Stimulated activated CD8-positive, alpha-beta memory T cell treated with anti-CD3 and anti-CD28 coated beads, Interleukin-7, amount 100 ng/mL, for 24 hours (primary cell): ENCODE measurements around the gene KLHL35.
"Not testable (repeated sequence)": the region's sequence is repeated elsewhere in the genome, so short reads cannot be mapped to it uniquely, and the experiment has no call there.

Experiments
- DNase-seq: peaks from one replicate; pipeline ENCODE4 v3.0.0-alpha.2; 2020; ENCODE audit warnings: low read depth

KLHL35 gene

DNA sequence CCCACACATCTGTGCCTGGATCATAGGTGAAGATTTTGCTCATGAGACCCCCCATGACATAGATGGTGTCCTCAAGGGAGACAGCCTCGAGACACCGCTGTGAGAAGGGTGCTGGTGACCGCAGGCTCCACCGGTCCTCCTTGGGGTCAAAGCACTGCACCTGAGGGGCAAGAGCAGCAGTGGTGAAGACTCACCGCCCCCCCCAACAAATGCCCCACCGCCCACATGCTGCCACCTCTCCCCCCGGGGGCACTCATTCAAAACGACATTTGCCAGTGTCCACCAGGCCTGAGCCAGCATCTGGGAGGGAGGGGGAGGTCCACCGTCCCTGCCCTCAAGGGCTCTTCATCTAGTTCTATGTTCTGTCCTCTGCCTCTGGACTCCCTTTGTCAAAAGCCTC is 9.3 kb downstream of the KLHL35 start:
- DNase-seq = no peak

DNA sequence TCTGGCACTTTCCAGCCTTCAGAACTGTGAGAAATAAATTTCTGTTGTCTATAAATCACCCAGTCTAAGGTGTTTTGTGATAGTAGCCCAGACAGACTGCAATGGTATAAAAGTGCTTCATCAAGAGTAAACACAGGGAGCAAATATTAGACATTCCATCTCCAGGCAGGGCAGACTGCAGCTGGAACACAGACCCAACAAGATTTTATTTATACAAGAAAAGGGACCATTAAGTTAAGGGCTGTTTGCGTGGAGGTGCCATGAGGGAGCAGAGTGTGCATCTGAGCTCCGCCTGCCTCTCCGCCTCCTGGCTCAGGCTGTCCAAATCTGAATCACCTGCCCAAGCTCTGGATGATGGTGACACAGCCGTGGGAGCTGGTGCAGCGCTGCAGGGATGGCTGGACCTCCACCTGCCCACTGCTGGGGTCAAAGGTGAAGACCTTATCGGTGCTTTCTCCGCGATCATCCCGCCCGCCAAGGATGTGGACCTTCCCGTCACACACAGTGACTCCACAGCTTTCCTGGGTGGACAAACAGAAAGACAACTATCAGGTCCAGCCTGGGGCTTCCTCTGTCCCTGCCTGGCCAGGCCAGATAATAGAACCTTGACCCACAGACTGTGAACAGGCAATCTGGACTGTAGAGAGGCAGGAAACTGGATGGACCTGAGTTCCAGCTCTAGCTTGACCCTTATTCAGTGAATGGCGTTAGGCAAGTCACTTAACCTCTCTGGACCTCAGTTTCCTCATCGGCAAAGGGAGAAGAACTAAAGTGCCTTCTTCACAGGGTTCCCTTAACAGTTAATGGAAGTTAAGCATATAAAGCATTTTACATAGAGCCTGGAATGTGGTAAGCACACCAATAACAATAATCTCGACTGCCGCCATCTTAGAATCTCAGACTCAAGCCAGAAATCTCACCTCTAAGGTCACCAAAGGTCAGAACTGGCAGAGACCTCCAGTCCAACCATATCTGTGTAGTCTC is 10.5 kb downstream of the KLHL35 start:
- no peak for DNase-seq

DNA sequence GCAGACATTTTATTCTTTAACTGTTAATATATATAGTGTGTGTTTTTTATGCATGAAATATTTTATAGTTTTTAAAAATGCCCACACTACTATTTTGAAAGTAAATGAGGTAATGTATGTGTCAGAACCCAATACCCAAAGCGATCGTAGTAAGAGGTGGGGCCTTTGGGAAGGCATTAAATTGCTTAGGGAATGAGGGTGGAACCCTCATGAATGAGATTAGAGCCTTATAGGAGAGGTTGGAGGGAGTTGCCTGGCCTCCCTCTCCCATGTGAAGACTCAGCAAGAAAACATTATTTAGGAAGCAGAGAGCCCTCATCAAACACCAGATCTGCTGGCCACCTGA is 11.1 kb downstream of the KLHL35 start:
- no peak for DNase-seq

DNA sequence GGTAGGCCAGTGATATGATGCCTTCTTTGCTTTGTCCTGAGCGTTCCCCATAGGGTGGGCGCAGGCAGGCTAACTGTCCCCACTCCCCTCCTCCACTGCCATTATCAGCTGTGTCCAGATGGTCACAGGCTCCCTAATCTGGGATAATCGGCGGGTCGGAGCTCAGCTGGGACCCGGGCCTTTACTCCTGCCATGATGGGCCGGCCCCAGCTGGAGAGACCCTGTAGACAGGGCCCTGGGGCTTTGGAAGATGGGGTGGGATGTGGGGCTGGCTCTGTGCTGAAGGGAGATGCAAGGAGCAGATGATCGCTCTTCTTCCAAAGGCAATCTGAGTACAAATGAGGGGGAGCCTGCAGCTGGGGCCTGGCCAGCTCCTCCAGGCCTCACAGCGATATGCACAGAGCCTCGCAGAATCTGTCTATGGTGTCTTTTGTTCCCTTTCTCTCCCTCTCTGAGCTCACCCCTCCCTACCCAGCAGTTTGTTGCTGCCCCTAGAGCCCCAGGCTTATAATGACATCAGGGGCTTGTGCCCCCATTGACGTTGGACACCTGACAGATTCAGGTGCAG is 11.9 kb downstream of the KLHL35 start:
- DNase-seq = no peak

DNA sequence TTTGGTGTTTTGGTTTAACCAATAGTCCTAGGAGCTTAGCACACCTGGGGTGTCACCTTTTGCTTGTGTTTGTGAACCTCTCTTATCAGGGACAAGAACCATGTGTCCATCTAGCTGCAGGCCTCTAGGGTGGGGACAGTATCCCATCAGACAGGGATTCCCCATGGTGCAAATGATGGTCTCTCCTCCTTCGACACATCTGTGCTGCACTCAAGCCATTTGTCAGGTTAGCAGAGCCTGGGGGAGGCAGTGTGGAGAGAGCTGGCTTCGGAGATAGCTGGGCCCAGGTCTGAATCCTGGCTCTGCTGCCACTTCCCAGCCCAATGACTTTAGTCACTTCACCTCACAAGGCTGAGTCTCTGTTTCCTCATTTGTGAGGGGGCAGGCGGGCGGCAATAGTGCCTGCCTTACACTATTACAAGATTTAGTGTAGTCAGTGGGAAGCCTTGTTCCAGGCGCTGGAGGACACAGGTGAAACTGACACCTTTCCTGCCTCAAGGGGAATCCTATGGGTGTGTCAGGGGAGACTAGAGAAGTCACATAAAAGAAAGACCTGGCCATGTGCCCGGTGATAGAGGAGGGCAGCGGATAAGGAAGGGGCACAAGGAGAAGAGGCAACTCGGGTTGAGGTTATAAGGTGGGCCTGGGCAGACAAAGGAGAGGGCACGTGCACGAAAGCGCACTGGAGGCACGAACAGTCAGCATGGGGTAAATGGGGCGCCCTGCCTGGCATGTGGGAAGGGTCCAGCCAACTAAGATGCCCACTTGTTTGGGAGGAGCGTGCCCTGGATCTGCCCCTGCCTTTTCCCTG is 12.6 kb downstream of the KLHL35 start:
- no peak for DNase-seq

DNA sequence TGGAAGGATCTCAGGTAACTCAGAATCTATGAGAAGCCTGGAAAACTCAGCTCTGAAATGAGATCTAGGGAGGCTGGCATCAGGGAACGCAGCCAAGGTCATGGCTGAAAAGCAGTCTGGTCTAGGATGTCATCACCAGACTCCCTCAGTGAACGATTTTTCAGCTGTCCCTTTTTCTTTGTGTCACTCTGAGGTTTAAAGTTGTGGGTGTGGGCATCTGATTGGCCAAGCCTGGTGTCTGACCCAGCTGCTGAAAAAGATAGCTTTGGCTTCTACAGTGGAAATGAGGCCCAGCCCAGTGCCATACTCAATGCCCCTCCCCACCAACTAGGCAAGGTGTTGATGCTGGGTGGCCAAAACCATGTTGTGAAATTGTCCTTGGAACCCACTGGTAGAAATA is 19.1 kb downstream of the KLHL35 start:
- DNase-seq = no peak

DNA sequence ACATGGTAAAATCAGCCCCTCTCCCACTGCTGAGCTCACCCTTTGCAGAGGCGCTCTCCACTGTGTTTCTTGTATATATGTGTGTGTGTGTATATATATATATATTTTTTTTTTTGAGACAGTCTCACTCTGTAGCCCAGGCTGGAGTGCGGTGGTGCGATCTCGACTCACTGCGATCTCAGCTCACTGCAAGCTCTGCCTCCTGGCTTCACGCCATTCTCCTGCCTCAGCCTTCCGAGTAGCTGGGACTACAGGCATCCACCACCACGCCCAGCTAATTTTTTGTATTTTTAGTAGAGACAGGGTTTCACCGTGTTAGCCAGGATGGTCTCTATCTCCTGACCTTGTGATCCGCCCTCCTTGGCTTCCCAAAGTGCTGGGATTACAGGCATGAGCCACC is 19.9 kb downstream of the KLHL35 start:
- not testable (repeated sequence) for DNase-seq

DNA sequence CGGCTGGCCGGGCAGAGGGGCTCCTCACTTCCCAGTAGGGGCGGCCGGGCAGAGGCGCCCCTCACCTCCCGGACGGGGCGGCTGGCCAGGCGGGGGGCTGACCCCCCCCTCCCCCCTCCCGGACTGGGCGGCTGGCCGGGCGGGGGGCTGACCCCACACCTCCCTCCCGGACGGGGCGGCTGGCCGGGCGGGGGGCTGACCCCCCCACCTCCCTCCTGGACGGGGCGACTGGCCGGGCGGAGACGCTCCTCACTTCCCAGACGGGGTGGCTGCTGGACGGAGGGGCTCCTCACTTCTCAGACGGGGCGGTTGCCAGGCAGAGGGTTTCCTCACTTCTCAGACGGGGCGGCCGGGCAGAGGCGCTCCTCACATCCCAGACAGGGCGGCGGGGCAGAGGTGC is 23.0 kb downstream of the KLHL35 start:
- not testable (repeated sequence) for DNase-seq

DNA sequence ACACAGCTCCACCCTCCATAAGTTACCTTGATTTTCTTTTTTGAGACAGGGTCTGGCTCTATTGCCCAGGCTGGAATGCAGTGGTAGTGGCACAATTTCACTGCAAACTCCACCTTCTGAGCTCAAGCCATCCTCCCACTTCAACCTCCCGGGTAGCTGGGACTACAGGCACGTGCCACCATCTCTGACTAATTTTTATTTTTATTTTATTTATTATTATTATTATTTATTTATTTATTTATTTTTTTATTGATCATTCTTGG is 24.1 kb downstream of the KLHL35 start:
- no peak for DNase-seq

DNA sequence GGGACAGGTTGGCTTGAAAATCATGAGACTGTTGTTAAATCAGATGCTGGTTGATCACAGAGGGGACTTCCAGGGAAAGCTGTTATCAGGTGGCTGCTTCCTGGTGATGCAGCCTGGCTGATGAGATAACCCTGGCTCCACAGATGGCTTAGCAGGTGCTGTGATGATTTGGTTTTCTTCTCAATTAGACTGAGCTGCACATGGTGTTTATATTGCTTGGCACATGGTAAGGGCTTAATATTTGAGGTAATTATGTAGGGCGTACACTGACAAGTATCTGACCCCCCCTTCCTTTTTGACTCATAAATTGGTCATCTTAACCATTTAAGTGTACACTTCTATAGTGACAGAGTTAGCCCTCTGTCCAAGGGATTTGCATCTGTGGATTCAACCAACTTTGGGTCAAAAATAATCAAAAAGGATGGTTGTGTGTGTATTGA is 26.6 kb downstream of the KLHL35 start:
- DNase-seq = no peak

DNA sequence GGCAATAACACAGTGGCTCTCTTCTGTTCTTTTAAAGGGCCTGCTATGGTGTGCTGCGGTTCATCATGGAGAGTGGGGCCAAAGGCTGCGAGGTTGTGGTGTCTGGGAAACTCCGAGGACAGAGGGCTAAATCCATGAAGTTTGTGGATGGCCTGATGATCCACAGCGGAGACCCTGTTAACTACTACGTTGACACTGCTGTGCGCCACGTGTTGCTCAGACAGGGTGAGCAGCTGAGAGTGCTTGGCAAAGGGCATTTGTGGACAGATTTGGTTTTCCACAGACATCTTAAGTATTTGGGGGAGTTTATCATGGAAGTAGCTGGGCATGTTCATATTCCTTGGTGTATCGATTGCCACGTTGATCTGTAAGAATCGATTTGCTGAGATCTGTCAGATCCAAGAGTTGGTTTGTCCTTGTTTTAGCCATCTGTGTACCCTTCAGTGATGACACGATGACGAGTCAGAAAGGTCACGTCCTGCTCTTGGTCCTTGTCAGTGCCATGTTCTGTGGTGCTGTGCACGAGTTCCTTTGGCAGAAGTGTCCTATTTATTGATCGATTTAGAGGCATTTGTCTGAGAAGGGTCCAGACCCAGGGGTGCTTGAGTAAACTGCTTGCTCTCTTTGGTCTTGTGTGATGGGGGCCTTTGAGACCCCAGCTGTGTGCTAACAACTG is 28.9 kb downstream of the KLHL35 start:
- no peak for DNase-seq

DNA sequence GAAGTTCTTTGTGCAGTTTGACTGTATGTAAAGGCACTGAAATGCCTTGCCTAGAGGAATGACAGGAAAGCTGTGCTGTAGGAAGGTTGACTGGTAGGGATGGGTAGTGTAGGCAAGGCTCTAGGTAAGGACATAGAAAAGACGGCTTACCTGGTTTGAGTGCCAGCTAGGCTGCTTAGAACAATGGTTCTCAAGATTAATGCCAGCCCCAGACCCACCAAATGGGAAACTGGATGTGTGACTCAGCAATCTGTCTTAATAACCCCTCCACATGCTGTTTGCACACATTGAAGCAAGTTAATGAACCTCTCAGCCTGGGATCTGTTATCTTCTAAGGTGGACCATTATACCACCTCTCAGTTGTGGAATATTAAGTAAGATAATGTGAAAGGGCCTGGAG is 30.0 kb downstream of the KLHL35 start:
- no peak for DNase-seq

DNA sequence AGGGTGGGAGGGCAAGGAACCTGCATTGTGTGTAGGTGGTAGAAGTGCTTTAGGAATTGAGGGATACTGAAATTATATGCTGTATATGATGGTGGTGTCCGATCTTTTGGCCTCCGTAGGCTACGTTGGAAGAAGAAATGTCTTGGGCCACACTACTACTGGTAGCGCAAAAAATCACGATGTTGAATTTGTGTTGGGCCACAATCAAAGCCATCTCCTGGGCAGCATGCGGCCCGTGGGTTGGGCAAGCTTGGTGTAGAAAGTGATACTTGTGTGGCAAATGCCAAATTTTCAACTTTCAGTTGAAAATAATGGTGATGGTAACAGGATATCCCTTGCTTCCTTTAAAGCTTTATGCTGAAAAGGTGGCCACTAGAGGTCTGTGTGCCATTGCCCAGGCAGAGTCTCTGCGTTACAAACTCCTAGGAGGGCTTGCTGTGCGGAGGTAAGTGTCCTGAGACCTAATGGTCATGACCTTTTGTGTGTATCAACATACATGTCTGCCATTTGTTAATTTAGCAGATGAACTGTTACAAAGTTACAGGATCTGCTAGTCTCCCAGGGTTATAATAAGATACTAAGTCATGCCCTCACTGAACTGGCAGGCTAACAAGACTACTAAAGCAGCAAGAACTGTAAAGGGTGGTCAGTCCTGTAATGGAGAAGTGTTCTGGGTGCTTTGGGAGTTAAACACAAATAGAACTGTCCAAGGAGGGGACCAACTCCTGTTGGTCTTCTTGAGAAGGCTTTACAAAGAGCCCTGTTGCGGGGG is 30.8 kb downstream of the KLHL35 start:
- DNase-seq = no peak

DNA sequence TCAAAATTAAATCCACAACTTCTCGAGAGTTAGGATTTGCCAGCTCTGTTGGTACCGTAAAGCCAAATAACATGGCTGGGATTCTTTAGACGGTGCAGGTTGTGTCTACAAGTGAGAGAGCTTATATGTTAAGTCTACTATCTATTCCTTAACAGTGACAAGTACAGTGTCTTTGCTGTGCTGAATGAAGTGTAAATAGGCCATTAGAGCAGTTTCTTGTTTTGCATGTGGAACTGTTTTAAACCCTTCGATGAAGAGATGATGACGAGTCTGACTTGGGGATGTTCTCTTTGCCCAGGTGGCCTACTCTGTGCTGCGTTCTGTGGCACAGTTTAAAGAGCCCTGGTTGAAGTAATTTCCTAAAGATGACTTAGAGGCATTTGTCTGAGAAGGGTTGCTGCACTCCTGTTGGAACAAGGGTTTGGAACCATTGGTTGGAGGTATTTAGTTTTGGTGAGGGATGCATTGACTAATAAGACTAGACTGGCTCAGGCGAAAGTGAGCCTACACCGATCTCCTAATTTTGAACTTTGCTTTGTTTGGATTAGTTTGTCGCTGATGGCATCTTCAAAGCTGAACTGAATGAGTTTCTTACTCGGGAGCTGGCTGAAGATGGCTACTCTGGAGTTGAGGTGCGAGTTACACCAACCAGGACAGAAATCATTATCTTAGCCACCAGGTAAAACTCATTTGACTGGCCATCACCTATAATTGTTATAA is 32.7 kb downstream of the KLHL35 start:
- no peak for DNase-seq

DNA sequence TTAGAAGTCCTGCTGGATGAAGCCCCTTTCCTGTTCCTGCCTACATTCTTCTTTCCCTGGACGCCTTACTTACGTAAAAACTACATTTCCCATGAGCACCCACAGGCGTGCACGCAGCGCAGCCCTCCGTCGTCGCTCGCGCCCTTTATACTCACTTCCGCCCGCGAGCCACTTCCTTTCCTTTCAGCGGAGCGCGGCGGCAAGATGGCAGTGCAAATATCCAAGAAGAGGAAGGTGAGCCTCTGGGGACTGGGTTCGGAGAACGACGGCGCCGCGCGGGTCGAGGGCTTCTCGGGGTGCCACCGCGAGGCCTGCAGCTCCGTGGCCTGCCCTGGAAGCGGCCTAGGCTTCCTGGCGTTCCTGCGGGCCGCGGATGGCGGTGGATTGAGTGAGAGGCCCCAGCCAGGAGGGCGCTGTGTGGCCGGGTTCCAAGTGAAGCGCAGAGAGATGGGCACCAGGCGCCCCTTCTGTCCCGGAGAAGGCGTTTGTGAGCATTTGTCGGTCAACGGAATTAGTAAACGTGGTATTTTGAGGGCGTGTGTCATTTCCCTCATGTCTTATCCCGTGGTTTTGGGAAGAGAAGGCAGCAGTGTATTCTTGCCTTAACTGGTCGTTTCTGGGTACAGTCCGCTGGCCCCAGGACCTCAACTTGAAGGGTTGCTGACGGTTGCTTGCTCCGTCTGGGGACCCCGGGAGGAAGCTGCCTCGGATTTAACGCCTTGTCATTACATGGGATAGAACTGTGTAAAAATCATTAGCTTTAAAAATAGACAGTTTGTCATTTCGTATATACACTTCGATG is 33.5 kb downstream of the KLHL35 start, which contains the start of gene RPS3:
TSS of gene RPS3 (plus strand) at position 175 of the 802 bp plus-strand sequence. CDS start at position 205, 30 bp downstream.
- peak; percentile 79 for DNase-seq

DNA sequence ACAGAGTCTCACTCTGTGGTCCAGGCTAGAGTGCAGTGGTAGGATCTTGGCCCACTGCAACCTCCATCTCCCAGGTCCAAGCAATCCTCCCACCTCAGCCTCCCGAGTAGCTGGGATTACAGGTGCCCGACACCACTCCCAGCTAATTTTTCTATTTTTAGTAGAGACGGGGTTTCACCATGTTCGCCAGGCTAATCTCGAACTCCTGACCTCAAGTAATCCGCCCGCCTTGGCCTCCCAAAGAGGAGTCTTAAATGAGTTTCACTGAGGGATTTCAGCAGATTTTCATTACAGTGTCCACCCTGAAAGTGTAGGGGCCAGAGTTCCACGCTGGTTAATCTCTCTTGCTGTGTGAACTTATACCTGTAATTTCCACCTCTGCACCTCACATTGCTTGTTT is 34.1 kb downstream of the KLHL35 start:
- DNase-seq = no peak

DNA sequence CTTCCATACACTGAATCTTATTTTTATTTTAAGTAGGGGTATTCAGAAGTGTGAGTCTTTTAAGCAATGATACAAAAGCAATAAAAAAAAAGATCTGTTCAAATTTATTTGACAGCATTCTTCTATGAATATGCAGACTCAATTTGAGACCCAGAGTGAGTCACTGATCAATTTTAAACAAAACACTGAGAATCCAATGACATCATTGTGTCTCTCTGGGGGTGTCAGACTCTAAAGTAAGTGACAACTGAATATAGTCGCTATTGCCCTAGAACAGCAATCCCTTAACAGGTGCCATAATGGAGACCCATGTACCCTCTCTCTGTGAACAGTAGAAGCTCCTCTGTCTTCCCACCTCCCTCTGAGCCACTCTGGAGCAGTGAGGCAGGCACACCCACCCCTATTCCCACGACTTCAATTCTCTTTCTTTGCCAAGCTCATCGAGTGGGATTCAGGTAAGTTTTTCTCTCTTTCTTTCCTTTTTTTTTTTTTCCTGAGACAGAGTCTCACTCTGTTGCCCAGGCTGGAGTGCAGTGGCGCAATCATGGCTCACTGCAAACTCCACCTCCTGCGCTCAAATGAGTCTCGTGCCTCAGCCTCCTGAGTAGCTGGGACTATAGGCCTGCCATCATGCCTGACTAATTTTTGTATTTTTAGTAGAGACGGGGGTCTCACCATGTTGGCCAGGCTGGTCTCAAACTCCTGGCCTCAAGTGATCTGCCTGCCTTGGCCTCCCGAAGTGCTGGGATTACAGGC is 38.7 kb downstream of the KLHL35 start:
- no peak for DNase-seq

DNA sequence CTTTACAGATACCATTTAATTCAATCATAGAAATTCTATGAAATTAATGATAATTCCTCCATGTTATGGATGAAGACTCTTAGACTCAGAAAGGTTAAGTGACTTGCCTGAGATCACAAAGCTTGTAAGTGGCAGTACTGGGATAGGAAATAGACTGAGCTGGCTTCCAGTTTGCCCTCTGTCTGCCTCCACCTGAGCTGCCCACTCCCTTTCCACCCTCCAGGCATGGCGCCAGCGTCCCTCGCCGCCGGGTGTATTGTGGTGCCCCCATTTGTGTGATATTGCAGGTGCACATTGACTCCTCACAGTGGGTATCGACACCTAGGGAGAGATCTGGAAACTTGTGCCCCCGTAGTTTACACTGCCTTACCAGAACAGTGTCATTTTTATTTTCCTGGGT is 43.1 kb downstream of the KLHL35 start:
- DNase-seq = no peak

DNA sequence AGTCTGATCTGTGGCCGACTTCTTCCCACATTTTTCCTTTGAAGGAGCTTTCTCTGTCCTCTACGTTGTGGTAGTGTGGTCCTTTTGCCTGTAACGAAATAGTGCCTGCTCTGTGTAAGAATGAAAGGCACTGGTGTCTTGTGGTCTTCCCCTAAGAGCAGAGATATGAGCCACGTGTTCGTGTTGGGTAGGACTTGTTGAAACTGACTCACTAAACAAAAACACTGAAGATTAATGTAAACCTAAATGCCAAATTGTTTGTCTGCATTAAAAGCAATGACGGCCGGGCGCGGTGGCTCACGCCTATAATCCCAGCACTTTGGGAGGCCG is 43.8 kb downstream of the KLHL35 start:
- no peak for DNase-seq
